ENCODE results near the gene SBNO1.

GRCh38 chr12:123261196-123261595, 103.5 kb downstream of the SBNO1 start:
- TF ChIP-seq EZH2phosphoT487 (IDR thresholded peaks at IDR 0.05; ENCODE audit: low read depth) = no peak
- TF ChIP-seq CTCF (IDR thresholded peaks at IDR 0.05; ENCODE audit: low read depth, low read length) = no peak
